ENCODE data around the gene TMCO2. TPM values are rescaled to one million over a fixed set of nuclear protein-coding genes. Genes with fewer than 3 reads are reported as not detected.

The TMCO2 gene
- not detected for total RNA-seq (2013)
- polyA plus RNA-seq (not detected), polyA minus RNA-seq (not detected in 2 replicates), total RNA-seq (0 to 0.75 (median 0.33) reads per million in 11 experiments)

DNA sequence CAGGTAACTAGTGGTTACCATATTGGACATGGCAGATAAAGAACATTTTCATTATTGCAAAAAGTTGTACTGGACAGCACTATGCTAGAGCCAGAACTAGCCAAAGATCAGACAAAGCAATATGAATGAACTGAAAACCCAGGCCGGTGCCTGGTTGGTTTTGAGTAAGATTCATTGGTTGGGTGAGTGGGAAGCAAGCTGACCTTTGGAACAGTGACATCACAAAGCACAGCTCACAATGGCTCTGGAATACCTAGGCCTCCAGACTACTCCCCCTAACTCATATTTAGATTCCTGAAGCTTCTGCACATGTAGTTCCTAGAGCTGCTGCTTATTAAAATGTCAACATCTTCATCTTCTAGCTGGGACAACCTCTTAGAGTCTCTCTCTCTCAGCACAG, at the start of gene TMCO2:
Gene TMCO2 (plus strand): TSS at position 283 of the 400 bp plus-strand sequence. CDS start 57 bp downstream, at position 340.
- no peak within 1 kb of the TSS for H2AFZ ChIP-seq (ENCODE audit: insufficient read depth, low read depth, low read length, poor library complexity, severe bottlenecking)
- H3K27me3 Mint-ChIP-seq (ENCODE audit: low read depth in 3 of 3): peaks cover 2 to 11% (median 3%) of the 10 kb centered on the region in 3 donors
- H3K36me3 ChIP-seq (replicated peaks in 1 of 2; ENCODE audit: control insufficient read depth in 1 of 2, insufficient read depth in 2 of 2, low read length in 2 of 2): no peaks in the 10 kb centered on the region
- intact Hi-C loops (cut with micrococcal nuclease): no loop called here
- no peak within 1 kb of the TSS for H3K27ac ChIP-seq (ENCODE audit: low read depth in 1 of 2, low read length in 2 of 2)
- H3K27me3 ChIP-seq (ENCODE audit: control insufficient read depth in 2 of 2, insufficient read depth in 2 of 2, low read length in 2 of 2): no peaks in the 10 kb centered on the region
- peaks cover 6 to 13% of the 10 kb centered on the region in 2 donors for H3K4me1 ChIP-seq (ENCODE audit: control insufficient read depth in 1 of 2, insufficient read depth in 2 of 2, low read length in 2 of 2)
- no peaks in the 10 kb centered on the region for H3K36me3 Mint-ChIP-seq
- H4K20me1 ChIP-seq (ENCODE audit: insufficient read depth, low read length): no peaks in the 10 kb centered on the region
- no peaks in the 10 kb centered on the region for H3K9me3 ChIP-seq (replicated peaks in 1 of 2; ENCODE audit: control insufficient read depth in 1 of 2, insufficient read depth in 1 of 2, low read length in 2 of 2)
- peaks cover 0 to 2% (median 0%) of the 10 kb centered on the region in 7 donors for H3K9me3 Mint-ChIP-seq
- H3K9ac ChIP-seq (ENCODE audit: insufficient read depth, low read length, poor library complexity, severe bottlenecking): no peak within 1 kb of the TSS
- no peak within 1 kb of the TSS for H3K4me3 ChIP-seq (replicated peaks in 1 of 3; ENCODE audit: low read depth in 2 of 3, low read length in 3 of 3)
- H3K4me3 Mint-ChIP-seq: no peak within 1 kb of the TSS
- no CpG with 5 or more reads among the region's 1 CpG for WGBS (ENCODE audit: insufficient coverage)
- no peak within 1 kb of the TSS for H3K27ac Mint-ChIP-seq
- TF ChIP-seq, protein P1, sequence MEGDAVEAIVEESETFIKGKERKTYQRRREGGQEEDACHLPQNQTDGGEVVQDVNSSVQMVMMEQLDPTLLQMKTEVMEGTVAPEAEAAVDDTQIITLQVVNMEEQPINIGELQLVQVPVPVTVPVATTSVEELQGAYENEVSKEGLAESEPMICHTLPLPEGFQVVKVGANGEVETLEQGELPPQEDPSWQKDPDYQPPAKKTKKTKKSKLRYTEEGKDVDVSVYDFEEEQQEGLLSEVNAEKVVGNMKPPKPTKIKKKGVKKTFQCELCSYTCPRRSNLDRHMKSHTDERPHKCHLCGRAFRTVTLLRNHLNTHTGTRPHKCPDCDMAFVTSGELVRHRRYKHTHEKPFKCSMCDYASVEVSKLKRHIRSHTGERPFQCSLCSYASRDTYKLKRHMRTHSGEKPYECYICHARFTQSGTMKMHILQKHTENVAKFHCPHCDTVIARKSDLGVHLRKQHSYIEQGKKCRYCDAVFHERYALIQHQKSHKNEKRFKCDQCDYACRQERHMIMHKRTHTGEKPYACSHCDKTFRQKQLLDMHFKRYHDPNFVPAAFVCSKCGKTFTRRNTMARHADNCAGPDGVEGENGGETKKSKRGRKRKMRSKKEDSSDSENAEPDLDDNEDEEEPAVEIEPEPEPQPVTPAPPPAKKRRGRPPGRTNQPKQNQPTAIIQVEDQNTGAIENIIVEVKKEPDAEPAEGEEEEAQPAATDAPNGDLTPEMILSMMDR (IDR thresholded peaks at IDR 0.05): no peak
- no peaks in the 10 kb centered on the region for H3K79me2 ChIP-seq (ENCODE audit: insufficient read depth, low read length)
- peaks cover 17% of the 10 kb centered on the region for H3K4me1 Mint-ChIP-seq
- DNase-seq: no peak
- no peak within 1 kb of the TSS for H3K4me2 ChIP-seq (replicated peaks; ENCODE audit: extremely low read depth, low read length, poor library complexity, severe bottlenecking)

DNA sequence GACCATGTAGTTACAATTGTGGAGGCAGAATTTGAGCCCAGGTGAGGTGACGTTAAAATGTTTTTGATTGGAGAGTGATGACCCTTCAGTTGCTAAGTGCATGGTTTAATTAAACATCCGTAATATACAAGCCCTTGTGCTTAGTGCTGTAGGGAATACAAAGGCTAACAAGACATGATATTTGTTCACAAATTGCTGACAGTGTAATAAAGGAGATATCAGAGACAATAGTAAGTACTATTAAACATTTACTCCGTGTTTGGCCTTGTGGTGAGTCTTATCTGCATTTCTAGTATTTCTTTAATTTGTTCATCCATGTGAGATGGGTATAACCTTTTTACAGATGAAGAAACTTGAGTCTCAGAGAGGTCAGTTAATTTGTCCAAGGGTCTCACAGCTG, 48.6 kb upstream of the TMCO2 start:
- Histone ChIP-seq H3K4me2 (replicated peaks; ENCODE audit: extremely low read depth, low read length, poor library complexity, severe bottlenecking) (no peak overlapping the region), H3K79me2 (ENCODE audit: insufficient read depth, low read length) (no peaks in the 10 kb centered on the region), H3K9ac (ENCODE audit: insufficient read depth, low read length, poor library complexity, severe bottlenecking) (no peak overlapping the region), H3K36me3 (replicated peaks in 1 of 2; ENCODE audit: control insufficient read depth in 1 of 2, insufficient read depth in 2 of 2, low read length in 2 of 2) (peaks cover 39 to 85% of the 10 kb centered on the region in 2 donors), H2AFZ (ENCODE audit: insufficient read depth, low read depth, low read length, poor library complexity, severe bottlenecking) (no peak overlapping the region), H4K20me1 (ENCODE audit: insufficient read depth, low read length) (peaks cover 11% of the 10 kb centered on the region), H3K27me3 (ENCODE audit: control insufficient read depth in 2 of 2, insufficient read depth in 2 of 2, low read length in 2 of 2) (no peaks in the 10 kb centered on the region), H3K4me3 (replicated peaks in 1 of 3; ENCODE audit: low read depth in 2 of 3, low read length in 3 of 3) (no peak overlapping the region), H3K9me3 (replicated peaks in 1 of 2; ENCODE audit: control insufficient read depth in 1 of 2, insufficient read depth in 1 of 2, low read length in 2 of 2) (no peaks in the 10 kb centered on the region), H3K4me1 (ENCODE audit: control insufficient read depth in 1 of 2, insufficient read depth in 2 of 2, low read length in 2 of 2) (no peaks in the 10 kb centered on the region), H3K27ac (ENCODE audit: low read depth in 1 of 2, low read length in 2 of 2) (no peak overlapping the region)
- no peak for DNase-seq
- intact Hi-C loops (cut with micrococcal nuclease): no loop called here
- no peaks in the 10 kb centered on the region for H3K27me3 Mint-ChIP-seq (ENCODE audit: low read depth in 3 of 3)
- TF ChIP-seq, protein P1 (IDR thresholded peaks at IDR 0.05): no peak
- H3K9me3 Mint-ChIP-seq: no peaks in the 10 kb centered on the region
- H3K4me1 Mint-ChIP-seq: no peaks in the 10 kb centered on the region
- H3K36me3 Mint-ChIP-seq: peaks cover 49 to 66% of the 10 kb centered on the region in 2 donors
- no peak overlapping the region for H3K27ac Mint-ChIP-seq
- H3K4me3 Mint-ChIP-seq: no peak overlapping the region
- no CpG with 5 or more reads among the region's 3 CpGs for WGBS (ENCODE audit: insufficient coverage)

Measured in CD14-positive monocyte (primary cell).